DMS53 (cell line): Measurements from ENCODE around the gene NUPR1.
A peak's percentile ranks its signal among the peaks of the same experiment; 100 is the strongest.
"Not testable (repeated sequence)": the region's sequence is repeated elsewhere in the genome, so short reads cannot be mapped to it uniquely, and the experiment has no call there.

Experiments used
- DNase-seq: peaks from one replicate; lab custom pipeline; 2025; lab: John Stamatoyannopoulos, UW

Gene NUPR1

GRCh38 chr16:28527100-28527785 is 11.5 kb downstream of the NUPR1 start:
- DNase-seq: not testable (repeated sequence)

- DNase-seq: no peak
Measured at GRCh38 chr16:28526201-28527099, 12.3 kb downstream of the NUPR1 start.

DNA sequence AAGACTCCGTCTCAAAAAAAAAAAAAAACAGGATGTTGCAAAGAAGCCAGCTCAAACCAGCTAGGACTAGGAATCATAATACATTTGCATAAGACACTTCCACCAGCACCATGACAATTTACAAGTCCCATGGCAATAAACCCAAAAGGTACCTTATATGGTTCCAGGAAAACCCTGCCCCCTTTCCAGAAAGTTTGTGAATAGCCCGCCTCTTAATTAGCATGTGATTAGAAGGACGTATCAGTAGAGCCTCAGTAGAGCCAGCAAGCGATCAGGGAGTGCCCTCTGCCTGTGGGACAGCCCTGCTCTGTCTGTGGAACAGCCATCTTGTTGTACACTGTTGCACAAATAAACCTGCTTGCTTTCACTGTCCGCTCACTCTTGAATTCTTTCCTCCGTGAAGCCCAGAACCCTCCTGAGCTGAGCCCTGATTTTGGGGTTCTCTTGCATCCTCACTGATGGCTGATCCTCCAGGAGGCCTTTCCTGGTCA is 14.0 kb downstream of the NUPR1 start:
- DNase-seq: no peak

DNA sequence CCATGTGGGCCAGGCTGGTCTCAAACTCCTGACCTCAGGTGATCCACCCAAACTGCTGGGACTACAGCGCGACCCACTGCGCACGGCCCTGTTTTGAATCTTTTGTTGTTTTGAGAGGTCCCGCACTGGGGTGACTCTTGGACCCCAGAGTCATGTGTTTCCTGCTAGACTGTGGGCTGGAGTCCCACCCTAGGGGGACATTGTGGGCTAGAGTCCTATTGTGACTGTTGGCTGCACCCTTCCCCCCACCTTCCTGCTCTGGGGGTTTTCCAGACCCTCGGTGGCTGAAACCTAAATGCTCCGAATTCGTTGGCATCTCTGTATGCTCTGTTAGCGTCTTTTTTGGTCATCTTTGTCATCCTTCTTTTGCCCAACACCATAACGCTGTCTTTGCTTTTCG is 16.0 kb downstream of the NUPR1 start:
- no peak for DNase-seq

GRCh38 chr16:28521436-28521835 is 17.3 kb downstream of the NUPR1 start:
- DNase-seq: no peak

DNA sequence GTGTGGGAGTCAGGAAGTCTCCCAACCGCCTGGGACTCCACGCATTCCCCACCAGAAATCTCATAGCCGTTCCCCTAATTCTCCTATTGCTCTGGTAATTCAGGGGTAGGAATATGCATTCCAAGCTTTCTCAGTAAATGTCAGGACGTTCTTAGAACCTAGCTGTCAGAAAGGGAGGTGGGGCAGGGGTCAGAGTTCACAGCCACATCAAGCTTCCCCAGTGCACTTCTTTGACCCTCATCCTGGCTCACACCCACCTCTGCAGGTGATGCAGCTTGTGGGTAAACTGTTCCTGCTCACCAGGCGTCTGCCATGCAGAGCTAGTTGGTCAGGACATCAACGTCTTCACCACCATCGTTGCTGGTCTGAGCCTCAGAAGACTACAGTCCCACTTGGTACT is 18.1 kb downstream of the NUPR1 start:
- no peak for DNase-seq

DNA sequence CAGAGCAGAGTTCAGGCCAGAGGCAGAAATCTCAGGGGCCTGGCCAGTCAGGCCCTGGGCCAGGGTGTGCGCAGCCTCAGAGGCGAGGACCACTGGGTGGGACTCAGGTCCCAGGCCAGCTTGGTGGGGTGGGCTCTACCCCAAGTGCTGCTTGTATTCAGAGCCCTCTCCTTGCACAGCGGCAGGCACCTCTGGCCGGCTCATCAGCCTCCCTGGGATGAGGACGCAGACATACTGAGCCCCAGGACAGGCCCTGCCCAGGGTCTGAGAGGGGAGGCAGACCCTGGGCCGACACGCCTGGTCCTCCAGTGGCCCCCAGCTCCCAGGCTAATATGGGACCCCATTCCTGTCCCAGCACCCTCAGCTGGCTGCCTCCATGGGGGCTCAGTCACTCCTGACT is 24.5 kb downstream of the NUPR1 start:
- DNase-seq: no peak

GRCh38 chr16:28513484-28514181 is 25.1 kb downstream of the NUPR1 start:
- no peak for DNase-seq

GRCh38 chr16:28511801-28512789 is 26.7 kb downstream of the NUPR1 start:
- no peak for DNase-seq

GRCh38 chr16:28511031-28511430 is 27.7 kb downstream of the NUPR1 start:
- DNase-seq: no peak

DNA sequence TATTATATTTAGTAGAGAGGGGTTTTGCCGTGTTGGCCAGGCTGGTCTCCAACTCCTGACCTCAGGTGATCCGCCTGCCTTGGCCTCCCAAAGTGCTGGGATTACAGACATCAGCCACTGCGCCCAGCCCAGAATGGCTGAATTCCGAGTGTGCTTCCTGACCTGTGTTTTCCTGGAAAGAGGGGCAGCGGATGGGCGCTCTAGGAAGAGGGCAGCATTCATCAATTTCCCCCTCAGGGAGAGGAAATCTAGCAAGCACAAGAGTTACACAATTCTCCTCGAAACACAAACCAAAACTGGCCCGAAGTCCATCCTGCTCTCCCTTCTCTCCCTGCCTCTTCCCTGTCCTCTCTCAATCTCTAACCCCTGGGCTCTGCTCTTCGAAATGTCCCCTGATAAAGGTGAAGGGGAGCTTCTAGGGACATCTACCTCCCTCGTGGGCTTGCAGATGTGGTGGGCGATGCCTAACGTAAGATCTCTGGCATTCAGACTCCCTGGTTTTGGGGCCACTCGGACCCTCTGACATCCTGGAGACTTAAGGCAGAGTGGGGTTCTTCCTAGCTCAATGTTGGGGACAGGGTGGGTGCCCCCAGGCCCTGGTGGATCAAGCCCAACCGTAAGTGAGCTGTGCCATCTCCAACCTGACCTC is 33.2 kb downstream of the NUPR1 start:
- no peak for DNase-seq

- DNase-seq: peak; percentile 77
Measured at GRCh38 chr16:28504707-28505404, 33.9 kb downstream of the NUPR1 start.

DNA sequence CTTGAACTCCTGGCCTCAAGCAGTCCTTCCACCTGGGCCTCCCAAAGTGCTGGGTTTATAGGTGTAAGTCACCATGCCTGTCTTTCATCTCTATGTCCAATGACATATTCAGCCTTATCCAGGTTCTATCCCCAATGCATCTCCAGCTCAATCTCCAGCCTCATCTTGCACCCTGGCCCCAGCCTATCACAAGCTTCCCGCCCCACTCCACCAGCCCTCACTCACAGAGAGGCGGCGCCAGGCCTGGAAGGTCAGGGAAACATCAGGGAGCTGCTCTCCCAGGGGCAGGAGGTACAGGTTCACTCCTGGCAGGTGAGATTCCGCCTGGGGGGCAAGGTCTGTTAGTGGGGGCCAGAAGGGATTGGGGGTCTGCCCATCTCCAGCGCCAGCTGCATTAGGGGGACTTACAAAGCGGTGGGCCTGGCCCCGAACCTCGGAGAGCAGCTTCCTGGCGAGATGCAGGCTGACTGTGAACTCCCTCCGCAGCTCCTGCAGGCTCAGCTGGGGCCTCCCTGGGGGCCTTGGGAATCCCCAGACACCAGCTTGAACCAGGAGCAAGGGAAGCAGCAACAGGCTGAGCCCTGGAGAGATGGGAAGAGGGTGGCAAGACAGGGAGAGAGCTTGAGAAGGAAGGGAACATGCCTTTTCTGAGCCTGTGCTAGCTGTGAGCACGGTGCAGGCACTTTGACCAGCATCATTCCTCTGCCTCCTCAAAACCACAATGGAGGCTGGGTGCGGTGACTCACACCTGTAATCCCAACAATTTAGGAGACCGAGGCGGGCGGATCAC is 35.1 kb downstream of the NUPR1 start:
- DNase-seq: no peak

DNA sequence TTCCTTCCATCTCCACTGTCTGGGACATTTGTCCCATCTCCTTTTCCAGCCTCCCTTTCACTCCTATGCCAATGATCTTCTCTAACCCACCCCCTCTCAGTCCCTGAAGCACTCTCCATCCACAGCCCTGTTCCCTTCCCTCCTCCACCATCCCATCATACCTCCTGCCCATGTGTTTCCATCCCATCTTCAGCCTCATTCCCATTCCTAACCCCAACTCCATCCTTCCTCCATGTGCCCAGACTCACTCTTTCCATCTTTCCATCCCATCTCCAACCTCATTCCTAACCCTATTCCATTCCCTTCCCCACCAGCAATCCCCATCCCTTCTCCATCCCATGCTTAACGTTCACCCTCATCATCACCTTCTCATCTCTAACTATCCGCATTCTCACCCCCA is 36.5 kb downstream of the NUPR1 start:
- no peak for DNase-seq

DNA sequence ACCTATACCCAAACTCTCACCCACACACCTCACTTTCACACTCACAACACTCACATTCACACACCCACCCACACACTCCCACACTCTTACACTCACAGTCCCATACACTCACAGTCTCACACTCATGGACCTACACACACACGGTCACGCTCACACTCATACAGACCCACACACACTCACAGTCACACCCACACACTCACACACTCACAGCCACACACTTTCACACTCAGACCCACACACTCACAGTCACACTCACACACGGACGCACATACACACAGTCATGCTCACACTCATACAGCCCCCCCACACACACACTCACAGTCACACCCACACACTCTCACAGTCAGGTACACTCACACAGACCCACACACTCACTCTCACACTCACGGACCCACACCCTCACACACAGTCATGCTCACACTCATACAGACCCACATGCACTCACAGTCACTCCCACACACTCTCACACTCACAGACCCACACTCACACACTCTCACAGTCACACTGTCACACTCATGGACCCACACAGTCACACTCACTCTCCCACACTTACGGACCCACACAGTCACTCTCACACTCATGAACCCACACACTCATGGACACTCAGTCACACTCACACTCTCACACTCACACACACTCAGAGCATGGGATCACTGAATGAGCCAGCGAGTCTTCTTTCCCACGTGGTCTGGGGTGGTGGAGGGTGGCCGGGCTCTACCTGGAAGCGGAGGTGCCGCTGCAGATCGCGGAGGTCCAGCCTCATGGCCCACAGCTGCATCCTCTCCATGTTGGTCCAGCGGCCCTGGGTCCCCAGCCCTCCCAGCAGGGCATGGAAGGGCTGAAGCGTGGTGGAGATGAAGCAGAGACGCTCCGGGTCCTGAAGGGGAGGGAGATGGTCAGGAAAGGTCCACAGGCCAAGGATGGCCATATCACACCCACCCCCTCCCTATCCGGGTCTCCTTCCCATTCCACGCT is 37.2 kb downstream of the NUPR1 start:
- DNase-seq: no peak

GRCh38 chr16:28500476-28501180 is 38.1 kb downstream of the NUPR1 start:
- not testable (repeated sequence) for DNase-seq

- peak; percentile 14 for DNase-seq
Measured at GRCh38 chr16:28499854-28500253, 38.9 kb downstream of the NUPR1 start.
